NCI-H1930 (cell line): ENCODE results near the gene TNNC1.

ENCODE experiments used
- DNase-seq, 2 experiments: peaks; one replicate each; lab custom pipeline; 2025; lab: John Stamatoyannopoulos, UW

The TNNC1 gene

GRCh38 chr3:52429779-52430415, 23.9 kb downstream of the TNNC1 start:
- DNase-seq = no peak

GRCh38 chr3:52429031-52429430, 24.8 kb downstream of the TNNC1 start:
- DNase-seq = no peak

GRCh38 chr3:52428151-52429005, 25.5 kb downstream of the TNNC1 start:
- peak in 1 of 2 experiments; percentile 13 for DNase-seq

GRCh38 chr3:52423173-52423572, 30.7 kb downstream of the TNNC1 start:
- no peak for DNase-seq

DNA sequence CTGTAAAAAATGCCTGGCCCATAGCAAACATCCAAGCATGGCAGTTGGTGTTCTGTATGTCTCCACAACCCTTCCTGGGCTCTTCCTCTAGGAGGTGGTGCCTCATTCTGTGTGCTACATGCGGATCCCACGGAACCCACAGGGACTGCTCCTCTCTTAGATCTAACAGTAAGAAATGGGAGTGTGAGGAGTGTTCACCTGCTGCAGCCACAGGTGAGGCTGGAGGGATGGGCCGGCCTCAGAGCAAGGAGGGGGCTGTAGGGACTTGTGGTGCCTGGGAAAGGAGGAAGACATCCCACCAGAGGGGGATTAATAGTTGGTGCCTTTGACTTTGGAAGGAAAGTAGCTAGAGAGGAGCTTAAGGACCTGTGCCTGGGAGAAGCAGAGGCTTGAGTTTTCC, 31.2 kb downstream of the TNNC1 start:
- DNase-seq = no peak

- DNase-seq = no peak
Measured at GRCh38 chr3:52420388-52420787, 33.5 kb downstream of the TNNC1 start.

GRCh38 chr3:52415800-52416199, 38.0 kb downstream of the TNNC1 start:
- no peak for DNase-seq

DNA sequence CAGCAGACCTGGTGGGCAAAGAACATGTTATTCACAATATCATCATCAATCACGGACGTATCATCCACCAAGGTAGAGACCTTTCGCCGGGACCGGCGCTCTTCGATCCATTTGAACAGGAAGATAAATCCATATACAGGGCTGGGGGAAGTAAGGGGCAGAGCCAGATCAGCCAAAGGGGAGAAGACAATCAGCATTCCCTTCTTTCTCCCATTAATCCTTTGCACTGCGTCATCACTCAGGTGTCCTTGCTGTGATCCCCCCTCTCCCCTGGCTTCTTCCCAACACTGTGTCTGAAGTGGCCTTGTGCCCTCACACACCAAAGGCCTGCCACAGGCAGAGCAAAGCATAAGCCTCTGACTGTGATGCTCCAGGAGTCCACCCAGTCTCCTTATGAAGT, 45.4 kb downstream of the TNNC1 start:
- no peak for DNase-seq

- no peak for DNase-seq
Measured at GRCh38 chr3:52407779-52408178, 46.1 kb downstream of the TNNC1 start.

GRCh38 chr3:52406791-52407510, 46.9 kb downstream of the TNNC1 start:
- DNase-seq = no peak

- DNase-seq = no peak
Measured at GRCh38 chr3:52406231-52406661, 47.6 kb downstream of the TNNC1 start.

DNA sequence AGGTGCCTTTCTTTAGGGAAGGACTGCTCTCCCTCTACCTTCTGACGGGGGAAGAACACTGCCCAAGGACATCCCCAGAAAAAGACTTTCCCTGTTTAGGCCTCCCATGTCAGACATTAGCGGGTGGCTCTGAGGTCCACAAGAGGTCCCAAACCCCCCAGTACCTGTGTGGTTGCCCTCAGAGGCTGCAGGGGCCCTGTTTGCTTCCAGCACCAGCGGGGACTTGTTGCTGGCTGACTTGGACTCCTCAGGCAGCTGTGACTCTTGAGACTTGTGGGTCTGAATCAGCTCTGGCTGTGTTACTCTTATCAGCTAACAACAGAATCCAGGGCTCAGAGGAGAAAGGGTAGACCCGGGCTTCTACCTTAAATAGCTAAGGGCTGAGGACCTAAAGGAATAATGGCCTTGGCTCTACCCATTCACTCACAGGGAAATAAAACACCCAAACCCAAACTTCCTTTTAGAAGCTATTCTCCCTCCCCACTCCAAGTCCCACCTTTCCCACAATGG, 48.2 kb downstream of the TNNC1 start:
- no peak for DNase-seq

- DNase-seq = no peak
Measured at GRCh38 chr3:52405066-52405465, 48.8 kb downstream of the TNNC1 start.

DNA sequence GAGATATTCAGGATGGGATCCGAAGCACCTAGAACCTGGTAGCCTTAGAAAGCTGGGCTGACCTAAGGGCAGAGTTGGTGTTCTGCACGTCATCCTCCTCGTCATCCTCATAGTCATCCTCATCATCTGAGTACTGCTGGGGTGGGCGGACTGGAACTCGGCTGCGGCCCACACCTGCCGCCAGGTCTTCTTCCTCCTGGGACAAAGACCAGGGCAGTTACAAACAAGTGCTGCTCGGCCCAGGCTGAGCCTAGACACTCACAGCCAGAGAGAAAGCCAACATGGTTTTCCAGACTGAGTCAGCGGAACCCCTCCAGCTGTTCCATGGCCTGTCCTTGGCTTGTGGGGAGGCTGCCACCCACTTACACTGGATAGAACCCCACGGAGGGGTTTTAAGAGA, 49.5 kb downstream of the TNNC1 start:
- DNase-seq = no peak

DNA sequence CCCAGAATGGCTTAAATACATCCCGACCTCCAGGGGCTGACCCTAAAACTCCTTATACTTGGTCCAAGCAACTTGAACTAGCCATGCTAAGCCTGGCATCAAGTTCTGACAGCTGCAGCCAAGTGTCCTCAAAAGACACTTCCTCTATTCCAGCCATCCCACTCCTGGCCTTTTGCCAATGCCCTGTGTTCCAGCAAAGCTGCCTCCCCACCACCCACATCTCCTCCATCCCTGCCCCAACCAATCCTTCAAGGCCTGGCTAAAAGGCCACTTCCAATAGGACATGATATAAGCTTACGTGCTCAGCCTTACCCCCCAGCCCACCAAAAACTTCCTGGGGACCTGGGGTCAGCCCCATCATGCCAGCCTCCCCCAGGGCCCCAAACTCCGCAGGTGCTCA, 49.9 kb downstream of the TNNC1 start:
- no peak for DNase-seq

DNA sequence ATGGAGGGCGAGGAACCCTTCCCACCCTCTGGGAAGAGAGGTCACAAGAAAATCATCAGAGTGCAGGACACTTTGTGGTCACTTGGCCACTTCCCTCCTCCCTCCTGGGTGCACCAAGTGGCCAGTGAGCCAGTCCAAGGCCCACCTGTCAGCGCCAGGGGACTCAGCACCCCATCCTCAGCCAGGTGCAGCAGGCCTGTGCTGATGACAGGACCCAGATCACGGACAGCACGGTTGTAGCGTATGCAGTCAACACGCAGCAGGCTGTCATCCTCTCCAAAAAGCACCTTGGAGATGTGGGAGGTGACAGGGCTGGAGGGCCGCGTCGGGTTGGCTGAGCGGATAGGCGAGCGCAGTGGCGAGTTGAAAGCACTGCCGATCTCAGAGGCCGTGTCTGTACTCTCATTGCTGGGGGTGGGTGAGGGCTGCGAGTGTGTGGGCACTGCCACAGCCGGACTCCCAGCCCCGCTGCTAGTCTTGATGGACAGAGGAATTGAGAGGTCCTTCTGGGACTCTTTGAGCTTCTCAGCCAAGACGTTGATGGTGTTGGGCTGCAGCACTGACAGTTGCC, 50.5 kb downstream of the TNNC1 start:
- DNase-seq = no peak

- no peak for DNase-seq
Measured at GRCh38 chr3:52402706-52403270, 51.1 kb downstream of the TNNC1 start.

DNA sequence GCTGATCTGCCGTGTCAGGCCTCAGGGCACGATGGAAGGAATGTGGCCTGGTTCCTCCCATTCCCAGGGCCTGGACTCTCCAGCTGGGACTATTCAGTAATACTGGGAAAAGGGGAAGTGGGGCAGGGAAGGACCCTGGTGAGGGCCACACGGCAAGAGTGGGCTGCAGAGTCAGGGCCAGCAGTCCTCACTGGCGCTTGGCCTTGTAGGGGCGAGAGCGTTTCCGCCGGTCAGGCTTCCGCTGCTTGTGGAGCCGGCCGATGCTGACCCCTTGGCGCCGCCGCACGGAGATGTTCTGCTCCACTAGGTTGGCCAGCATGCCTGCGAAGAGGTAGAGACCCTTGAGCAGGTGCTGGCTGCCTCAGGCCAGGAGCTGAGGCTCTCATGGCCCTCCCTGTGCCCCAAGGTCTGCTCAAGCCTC, 51.7 kb downstream of the TNNC1 start:
- no peak for DNase-seq

GRCh38 chr3:52401551-52401950, 52.3 kb downstream of the TNNC1 start:
- no peak for DNase-seq
